OCI-LY7 (cell line): Measurements from ENCODE around the gene ARPC5.

Experiments
- CTCF ChIP-seq: fragments of 200-600 bp; sonication (generic); conservative IDR thresholded peaks from 2 replicates; pipeline ENCODE4 v1.5.1; 2014; ENCODE audit warnings: mild to moderate bottlenecking, antibody characterized with exemption, low read length, moderate library complexity, mixed read lengths
- EZH2phosphoT487 ChIP-seq: fragments of 200-600 bp; sonication (generic); IDR thresholded peaks from 2 replicates; pipeline ENCODE4 v1.6.1; 2018; ENCODE audit warnings: low read depth, borderline replicate concordance, mild to moderate bottlenecking, mixed run types, antibody characterized with exemption, low read length, moderate library complexity, mixed read lengths

DNA sequence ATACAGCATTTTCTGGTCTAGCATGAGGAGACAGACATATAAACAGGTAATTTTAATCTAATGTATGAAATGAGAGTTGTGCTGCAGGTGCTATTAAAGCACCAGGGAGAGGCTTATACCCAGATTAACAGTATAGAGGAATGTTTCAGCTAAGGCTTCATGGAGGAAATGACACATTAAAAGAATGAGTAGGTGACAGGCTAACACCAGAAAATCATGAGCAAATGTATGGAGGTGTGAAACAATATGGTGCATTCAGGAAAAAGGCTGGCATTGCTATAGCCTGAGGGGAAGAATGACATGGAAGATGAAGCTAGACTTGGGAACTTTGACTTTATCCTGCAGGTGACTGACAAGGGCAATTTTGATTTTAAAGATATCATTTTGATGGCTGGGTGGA lies 7.0 kb downstream of the ARPC5 start:
- no peak for TF ChIP-seq CTCF
- TF ChIP-seq EZH2phosphoT487: no peak
